GM18499 (cell line): Measurements from ENCODE around the gene NGEF.

ENCODE experiments used
- ATAC-seq: cut with Tn5 transposase; IDR thresholded peaks from one replicate; pipeline ENCODE4 v1.9.1; 2021; ENCODE audit warnings: moderate number of reproducible peaks; ENCODE audit not compliant: insufficient read depth, unreplicated experiment

The NGEF gene

DNA sequence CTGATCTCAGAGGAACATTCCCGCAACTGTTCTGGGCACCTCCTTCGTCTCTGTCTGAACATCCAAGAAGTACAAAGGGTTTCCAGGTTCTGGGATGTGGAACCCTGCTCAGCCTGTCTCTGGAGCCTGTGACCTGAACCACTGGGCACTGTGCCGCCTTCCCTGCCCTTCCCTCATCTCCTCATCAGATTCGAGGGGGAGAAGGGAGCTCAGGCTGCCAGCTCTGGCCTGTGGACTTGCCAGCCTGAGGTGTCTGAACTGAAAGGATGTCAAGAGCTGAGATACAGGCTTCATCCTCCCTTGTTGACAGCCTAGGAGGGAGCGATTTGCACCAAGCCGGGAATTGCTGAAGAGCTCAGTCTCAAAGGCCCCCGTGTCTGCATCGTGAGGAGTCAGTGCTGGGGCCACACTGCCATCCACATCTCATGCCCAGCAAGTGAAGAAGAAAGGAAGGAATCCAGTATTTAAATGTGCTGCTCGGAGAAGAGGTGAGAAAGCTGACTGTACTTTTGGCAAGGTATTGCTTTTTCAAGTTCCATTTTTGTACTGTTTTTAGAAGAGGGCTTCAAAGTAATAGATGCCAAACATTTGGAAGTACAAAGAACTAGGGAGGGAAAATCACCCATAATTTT is 32.0 kb upstream of the NGEF start:
- no peak for ATAC-seq

DNA sequence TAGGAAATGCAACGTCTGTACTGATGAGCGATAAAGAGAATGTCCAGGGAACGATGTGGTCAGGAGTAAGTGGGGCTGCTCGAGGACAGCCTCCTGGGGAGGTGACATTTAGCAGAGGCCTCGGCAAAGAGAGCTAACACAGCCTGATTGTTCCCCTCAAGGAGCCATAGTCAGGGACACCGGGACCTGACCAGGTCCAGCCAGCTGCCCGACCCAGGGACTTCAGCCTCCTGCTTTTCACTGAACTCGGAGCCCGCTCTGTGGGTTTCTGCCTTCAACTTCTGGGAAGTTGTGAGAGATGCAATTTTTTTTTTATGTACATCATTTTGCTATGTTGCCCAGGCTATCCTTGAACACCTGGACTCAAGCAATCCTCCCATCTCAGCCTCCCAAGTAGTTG is 29.5 kb upstream of the NGEF start:
- ATAC-seq: no peak

DNA sequence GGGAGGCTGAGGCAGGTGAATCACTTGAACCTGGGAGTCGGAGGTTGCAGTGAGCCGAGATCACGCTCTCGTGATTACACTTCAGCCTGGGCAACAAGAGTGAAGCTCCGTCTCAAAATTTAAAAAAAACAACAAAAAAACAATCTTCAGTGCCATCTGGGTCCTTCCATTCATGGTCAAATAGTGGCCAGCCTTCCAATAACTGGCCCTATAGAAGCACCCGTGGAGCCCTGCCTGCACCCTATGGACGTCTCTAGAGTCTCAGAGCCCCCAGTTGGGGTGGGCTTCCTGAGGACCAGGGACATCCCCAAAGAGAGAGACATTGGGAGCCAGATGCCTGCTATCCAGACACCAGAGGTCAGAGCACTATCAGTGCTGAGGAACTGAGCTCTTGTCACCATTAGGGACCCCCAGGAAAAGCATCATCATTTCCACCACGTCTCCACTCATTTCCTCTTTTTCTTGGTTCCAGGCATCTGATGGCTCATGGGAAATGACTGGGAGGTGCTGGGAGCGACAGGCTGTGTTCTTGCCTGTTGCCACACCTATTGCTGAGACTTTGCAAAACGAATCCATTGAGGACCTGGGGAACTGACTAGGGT is 28.8 kb upstream of the NGEF start:
- ATAC-seq: no peak

DNA sequence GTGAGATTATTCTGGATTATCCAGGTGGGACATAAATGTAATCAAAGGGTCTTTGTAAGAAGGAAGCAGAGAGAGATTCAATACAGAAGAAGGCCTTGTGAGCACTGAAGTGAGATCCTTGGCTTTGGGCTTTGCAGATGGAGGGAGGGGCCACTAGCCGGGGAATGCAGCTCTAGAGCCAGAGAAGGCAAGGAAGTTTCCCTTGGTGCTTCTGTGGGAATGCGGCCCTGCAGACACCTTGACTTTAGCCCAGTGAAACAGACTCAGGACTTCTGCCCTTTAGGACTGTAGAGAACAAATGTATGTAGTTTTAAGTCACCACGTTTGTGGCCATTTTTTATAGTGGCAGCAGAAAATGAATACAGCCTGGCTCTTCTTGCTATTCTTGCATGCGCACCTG is 27.5 kb upstream of the NGEF start:
- ATAC-seq: no peak

DNA sequence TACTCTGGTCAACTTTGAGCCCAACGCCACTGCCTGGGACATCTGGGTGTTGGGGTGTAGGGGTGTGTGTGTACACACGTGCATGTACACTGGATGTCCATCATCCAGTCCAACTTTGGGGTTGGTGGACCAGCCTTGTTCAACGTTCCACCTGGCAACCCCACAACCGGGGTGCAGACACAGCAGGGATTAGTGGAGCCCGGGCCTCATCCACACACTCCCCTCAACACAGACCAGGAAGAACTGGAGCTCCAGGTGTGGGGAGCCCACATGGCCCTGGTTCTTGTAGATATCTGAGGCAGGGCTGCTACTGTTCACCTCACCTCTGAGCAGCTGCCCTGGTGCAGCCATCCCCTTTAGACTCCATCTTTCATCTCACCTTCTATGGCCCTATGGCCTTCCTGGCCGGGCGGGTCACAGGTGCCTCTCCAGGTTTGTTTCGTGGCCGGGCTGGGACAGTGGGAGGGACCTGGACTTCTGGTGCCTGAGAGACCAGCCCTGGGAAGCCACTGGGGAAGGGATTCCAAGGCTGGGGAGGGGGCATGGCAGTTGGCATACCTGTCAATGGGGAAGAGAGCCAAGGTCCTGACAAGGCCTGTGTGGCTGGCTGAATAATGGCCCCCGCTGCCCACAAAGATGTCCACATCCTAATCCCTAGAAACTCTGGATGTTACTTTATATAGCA is 26.9 kb upstream of the NGEF start:
- no peak for ATAC-seq

DNA sequence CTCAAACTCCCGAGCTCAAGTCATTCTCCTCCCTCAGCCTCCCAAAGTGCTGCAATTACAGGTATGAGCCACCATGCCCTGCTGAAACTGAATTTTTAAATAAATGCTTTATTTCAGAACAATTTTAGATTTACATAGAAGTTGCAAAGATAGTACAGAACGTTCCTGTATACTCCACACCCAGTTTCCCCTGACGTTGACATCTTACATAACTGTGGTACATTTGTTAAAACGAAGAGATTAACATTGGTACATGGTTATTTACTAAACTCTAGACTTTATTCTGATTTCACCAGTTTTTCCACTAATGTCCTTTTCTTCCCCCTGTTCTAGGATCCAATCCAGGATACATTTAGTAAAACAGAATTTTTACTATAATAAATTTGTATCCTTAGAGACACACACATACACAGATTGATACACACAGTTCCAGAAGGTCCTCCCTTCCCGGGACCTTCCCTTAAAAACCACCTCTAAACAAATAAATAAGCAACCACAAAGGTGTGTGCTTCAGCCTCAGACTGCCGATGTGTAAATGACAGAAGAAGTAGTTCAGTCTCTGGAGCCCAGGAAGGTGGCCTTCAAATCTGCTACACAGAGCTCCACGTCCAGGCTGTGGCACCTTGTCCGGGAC is 26.3 kb upstream of the NGEF start:
- ATAC-seq: no peak

DNA sequence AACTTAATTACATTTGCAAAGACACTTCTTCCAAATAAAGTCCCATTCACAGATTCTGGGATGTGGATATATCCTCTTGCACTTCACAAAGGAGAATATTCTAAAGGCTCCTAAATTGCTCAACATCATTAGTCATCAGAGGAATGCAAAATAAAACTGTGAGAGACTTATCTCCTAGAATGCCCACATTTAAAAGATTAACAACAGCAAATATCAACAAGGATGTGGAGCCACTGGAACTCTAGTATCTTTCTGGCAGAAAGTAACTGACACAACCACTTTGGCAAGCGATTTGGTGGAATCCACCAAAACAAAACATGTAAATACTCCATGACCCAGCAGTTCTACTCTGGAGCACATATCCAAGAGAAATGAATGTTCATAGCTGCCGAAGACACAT is 24.0 kb upstream of the NGEF start:
- ATAC-seq: no peak

DNA sequence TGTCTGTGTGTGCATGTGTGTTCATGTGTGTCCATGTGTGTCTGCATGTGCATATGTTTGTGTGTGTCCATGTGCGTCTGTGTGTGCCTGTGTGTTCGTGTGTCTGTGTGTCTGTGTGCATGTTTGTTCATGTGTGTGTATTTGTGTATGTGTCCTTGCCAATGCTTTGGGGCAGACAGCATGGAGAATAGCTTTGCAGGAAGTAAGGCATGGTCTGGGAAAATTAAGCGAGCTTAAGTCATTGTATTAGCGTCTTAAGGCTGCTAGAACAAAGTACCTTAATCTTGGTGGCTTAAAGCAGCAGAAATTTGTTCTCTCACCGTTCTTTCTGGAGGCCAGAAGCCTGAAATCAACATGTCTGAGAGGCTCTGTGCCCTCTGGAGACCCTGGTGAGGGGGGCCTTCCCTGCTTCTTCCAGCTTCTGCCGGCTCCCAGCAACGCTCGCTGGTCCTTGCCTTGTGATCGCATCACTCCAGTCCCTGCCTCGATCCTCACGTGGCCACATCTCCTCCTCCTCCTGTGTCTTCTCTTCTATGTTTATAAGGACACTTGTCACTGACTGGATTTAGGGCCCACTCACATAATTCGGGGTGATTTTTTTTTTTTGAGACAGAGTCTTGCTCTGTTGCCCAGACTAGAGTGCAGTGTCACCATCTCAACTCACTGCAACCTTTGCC is 23.2 kb upstream of the NGEF start:
- ATAC-seq: no peak

DNA sequence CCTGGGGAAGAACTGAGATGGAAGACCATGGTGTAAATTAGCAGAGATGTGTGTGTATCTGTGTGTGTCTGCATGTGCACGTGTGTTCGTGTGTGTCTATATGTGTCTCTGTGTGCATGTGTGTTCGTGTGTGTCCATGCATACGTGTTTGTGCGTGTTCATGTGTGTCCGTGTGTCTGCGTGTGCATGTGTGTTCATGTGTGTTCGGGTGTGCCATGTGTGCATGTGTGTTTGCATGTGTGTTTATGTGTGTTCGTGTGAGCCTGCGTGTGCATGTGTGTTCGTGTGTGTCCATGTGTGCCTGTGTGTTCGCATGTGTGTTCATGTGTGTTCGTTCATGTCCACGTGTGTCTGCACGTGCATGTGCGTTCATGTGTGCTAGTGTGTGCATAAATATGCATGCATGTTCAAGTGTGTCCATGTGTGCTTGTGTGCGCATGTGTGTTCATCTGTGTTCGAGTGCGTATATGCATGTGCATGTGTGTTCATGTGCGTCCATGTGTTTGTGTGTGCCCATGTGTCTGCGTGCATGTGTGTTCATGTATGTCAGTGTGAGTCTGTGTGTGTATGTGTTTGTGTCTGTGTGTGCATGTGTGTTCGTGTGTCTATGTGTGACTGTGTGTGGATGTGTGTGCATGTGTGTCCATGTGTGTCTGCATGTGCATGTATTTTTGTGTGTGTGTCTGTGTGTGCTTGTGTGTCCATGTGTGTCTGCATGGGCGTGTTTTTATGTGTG is 22.5 kb upstream of the NGEF start:
- no peak for ATAC-seq

DNA sequence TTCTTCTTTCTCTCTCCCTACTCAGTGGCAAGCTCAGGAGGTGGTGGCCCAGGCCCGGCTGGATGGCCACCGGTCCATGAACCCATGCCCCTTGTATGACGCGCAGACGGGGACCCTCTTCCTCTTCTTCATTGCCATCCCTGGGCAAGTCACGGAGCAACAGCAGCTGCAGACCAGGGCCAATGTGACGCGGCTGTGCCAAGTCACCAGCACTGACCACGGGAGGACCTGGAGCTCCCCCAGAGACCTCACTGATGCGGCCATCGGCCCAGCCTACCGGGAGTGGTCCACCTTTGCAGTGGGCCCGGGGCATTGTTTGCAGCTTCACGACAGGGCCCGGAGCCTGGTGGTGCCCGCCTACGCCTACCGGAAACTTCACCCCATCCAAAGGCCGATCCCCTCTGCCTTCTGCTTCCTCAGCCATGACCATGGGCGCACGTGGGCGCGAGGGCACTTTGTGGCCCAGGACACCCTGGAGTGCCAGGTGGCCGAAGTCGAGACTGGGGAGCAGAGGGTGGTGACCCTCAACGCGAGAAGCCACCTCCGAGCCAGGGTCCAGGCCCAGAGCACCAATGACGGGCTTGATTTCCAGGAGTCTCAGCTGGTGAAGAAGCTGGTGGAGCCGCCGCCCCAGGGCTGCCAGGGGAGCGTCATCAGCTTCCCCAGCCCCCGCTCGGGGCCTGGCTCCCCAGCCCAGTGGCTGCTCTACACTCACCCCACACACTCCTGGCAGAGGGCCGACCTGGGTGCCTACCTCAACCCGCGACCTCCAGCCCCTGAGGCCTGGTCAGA is 21.2 kb upstream of the NGEF start:
- no peak for ATAC-seq

DNA sequence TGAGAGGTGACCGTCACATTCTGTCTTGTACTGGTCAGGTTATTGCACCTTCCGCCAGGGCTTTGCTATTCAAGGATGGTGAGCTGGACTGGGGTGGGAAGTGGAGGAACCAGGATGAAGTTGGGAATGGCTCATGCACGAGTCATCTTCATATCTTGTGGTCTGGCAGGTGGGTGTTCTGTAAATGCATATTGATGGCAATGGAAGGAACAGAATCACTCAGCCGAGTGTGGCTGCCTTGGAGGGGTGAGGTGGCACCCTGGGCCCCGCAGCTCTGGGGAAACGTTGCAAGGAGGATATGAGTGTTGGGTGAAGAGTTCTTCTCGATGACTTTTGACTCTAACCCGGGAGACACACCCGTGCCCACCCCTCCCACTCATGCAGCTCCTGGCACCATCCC is 20.6 kb upstream of the NGEF start:
- ATAC-seq: no peak

DNA sequence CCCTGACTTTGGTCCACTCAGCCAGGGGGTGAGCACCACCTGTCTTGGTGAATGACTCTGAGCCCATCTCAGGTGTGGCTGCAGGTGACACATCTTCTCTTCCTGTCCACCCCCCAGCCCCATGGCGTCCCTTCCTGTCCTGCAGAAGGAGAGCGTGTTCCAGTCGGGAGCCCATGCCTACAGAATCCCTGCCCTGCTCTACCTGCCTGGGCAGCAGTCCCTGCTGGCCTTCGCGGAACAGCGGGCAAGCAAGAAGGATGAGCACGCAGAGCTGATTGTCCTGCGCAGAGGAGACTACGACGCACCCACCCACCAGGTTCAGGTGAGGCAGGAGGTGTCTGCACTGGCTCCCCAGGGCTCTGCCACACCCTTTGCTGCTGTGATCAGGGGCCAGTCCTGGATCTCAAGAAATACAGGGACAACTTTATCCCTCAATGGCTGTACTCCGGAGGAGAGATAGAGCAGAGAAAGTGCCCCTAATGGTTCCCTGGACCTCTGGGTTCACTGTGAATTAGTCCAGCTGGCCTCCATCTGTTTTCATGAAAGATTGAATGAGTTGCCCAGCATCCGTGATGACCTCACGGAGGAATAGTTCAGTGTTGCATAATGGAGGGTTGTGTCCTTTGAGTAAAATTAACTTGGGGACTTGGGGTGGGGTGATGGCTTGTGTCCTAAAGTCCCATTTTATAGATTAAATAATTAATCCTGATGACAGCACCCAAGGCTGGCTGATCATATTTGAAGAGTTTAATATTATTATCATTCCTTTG is 19.7 kb upstream of the NGEF start, which contains the start of gene NEU2:
NEU2 (plus strand) TSS at position 122 of the 770 bp plus-strand sequence; CDS start at position 122, 0 bp downstream.
- no peak for ATAC-seq

DNA sequence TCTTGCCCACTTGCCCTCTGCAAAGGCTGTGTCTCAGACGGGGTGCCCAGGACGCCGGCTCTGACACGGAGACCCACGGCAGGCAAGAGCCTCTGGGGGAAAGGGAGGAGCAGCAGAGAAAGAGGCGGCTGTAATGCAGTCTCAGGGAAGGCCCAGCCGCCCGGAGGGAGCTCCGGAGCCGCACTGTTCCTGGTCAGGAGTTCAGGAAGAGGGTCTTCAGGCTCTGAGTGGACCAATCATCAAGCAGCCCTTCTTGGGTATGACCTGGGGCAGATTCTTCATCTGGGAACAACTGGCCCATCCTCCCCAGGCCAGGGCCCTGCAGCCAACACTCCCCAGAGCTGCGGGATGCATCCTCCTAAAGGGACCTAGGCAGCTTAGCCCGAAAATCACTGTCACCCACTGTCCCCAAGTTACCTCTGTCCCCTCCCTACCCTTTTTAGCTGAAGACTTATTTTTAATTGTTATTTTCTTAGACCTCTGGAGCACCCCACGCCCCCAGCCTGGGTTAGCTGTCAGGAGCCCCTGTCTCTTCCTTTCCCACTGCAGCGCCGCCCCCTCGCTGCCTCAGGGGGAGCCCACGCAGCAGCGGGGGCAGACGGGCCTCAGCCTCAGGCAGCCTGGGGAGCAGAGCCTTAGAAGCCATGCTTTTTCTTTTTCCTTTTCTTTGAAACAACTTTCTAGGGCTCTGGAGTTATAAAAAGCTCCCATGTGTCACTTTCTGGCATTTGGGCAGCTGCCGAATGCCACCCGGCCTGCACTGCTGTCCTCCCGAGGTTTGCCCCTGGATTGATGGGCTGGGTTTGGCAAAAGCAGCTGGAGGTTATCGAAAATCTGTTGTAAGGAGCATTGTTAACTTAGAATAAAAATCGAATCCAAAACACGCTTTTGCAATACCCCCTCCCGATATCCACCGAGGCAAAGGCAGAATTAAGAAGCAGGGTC is 18.8 kb upstream of the NGEF start:
- ATAC-seq: no peak

DNA sequence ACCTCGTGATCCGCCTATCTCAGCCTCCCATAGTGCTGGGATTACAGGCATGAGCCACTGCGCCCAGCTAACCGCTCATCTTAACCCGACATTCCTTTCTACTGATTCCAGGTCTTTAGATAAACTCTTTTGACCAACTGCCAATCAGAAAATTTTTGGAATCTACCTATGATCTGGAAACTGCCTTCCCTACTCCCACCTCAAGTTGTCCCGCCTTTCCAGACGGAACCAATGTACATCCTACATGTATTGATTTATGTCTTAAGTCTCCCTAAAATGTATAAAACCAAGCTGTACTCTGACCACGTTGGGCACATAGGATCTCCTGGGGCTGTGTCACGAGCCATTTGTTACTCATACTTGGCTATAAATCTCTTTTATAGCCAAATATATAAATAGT is 16.3 kb upstream of the NGEF start:
- ATAC-seq: no peak

DNA sequence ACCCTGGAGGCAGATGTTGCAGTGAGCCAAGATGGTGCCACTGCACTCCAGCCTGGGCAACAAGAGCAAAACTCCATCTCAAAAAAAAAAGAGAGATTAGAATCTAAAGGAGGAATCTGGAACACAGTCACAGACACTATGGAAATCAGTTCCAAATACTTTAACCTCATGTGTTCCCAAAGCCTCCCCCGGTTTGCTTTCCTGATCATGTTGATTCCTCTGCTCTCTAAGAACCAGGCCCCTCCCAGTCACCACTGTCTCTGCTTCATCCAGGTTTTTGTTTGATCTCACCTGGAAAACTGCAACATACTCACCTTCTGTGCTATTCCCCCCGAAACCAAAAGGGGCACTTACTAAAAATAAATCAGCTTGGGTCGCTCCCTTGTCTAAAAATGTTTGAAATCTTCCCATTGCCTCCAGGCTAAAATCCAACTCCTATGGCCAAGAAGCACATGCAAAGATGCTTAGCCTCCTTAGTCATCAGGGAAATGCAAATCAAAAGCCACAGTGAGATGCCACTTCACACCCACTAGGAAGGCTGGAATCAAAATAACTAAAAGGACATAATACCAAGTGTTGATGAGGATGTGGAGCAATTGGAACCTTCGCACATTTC is 13.2 kb upstream of the NGEF start:
- ATAC-seq: no peak

DNA sequence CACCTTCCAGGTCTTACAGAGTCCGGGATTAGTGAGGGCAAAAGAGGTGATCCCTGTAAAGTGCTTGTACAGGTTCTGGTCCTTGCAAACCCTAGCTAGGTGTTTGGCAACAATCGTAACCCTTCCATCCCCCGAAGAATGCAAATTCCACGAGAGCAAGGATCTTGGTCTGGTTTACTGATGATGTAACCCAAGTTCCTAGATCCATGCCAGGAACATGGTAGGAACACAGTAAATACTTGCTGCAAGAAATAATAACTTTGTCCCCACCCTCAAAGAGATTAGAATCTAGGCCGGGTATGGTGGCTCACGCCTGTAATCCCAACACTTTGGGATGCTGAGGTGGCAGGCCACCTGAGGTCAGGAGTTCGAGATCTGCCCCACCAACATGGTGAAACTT is 12.7 kb upstream of the NGEF start:
- ATAC-seq: no peak

DNA sequence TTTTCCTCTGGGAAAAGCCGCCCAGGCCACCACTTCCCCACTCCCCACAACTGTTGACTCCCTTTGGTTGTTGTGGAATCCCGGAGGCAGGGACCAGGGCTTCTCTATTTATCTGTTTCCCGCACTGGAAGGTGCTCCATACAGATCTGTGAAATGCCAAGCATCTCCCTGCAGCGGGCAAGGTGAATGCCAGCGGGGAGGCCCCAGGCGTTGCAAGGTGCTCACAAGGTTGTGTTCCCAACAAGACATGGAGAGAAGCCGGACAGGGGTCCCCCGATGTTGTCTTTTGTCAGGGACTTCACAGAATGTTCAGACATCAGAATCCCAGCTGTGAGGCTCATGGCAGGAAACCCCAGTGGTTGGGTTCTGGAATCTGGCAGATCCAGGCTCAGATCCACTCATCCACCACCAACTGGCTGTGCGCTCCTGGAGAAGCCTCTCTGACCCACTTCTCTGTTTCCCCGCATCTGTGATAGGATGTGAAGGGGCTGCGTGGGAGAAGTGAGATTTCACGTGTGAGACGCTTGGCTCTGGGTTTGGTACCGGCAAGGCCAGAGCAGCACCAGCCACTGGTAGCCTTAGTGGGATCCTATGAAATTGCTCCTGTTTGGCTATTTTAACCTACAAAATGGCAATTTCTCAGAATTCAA is 10.8 kb upstream of the NGEF start:
- ATAC-seq: no peak
